ENCODE measurements around the gene SPAG16. TPM values are rescaled to one million over a fixed set of nuclear protein-coding genes. Genes with fewer than 3 reads are reported as not detected.

Gene SPAG16
- 10 to 100 TPM in 5 of 6 donors, 1 to 10 TPM in 1; 8.4 to 19.7 (median 15.7) TPM for polyA plus RNA-seq (ENCODE audit: low read depth in 6 of 6)

- Mint-ChIP-seq H3K36me3 (no peaks in the 10 kb centered on the region), H3K27me3 (no peaks in the 10 kb centered on the region), H3K9me3 (no peaks in the 10 kb centered on the region)
Observed at GRCh38 chr2:213284105-213285090, at the start of gene SPAG16. Gene SPAG16, plus strand, starts transcription at chr2:213284464.

GRCh38 chr2:213234641-213235040 lies 49.6 kb upstream of the SPAG16 start:
- DNase-seq, result no peak
- no peak for ATAC-seq (ENCODE audit: low read depth in 2 of 2)
- H3K27me3 Mint-ChIP-seq, result no peaks in the 10 kb centered on the region
- H3K36me3 Mint-ChIP-seq, result no peaks in the 10 kb centered on the region
- H3K27ac Mint-ChIP-seq, result peak overlapping the region; percentile 30 to 94 (median 80)
- H3K4me1 Mint-ChIP-seq, result peaks cover 39 to 67% (median 64%) of the 10 kb centered on the region in 3 donors
- H3K9me3 Mint-ChIP-seq, result no peaks in the 10 kb centered on the region
- H3K4me3 Mint-ChIP-seq, result peak overlapping the region in 7 of 8 donors; percentile 41 to 75 (median 56)

More at GRCh38 chr2:213284105-213285090, at the start of gene SPAG16:
- peaks cover 12 to 34% (median 28%) of the 10 kb centered on the region in 3 donors for H3K4me1 Mint-ChIP-seq
- peak; percentile 93 for DNase-seq
- ATAC-seq (ENCODE audit: low read depth in 2 of 2), result peak; percentile 94
- H3K27ac Mint-ChIP-seq, result peak within 1 kb of the TSS; percentile 61 to 94 (median 84)
- H3K4me3 Mint-ChIP-seq, result peak within 1 kb of the TSS; percentile 90 to 99 (median 95)

- ATAC-seq (ENCODE audit: low read depth in 2 of 2) (no peak), DNase-seq (no peak)
- Mint-ChIP-seq H3K4me1 (peaks cover 31 to 56% (median 53%) of the 10 kb centered on the region in 3 donors), H3K27me3 (no peaks in the 10 kb centered on the region), H3K9me3 (no peaks in the 10 kb centered on the region), H3K36me3 (no peaks in the 10 kb centered on the region), H3K27ac (no peak overlapping the region), H3K4me3 (no peak overlapping the region)
Observed at GRCh38 chr2:213235741-213236140, 48.5 kb upstream of the SPAG16 start.

- DNase-seq (no peak), ATAC-seq (ENCODE audit: low read depth in 2 of 2) (no peak)
- Mint-ChIP-seq H3K27ac (peak overlapping the region in 5 of 6 donors; percentile 33 to 84 (median 40)), H3K27me3 (no peaks in the 10 kb centered on the region), H3K4me3 (peak overlapping the region in 5 of 8 donors; percentile 12 to 77 (median 26)), H3K9me3 (no peaks in the 10 kb centered on the region), H3K36me3 (no peaks in the 10 kb centered on the region), H3K4me1 (peaks cover 29 to 59% (median 54%) of the 10 kb centered on the region in 3 donors)
Observed at GRCh38 chr2:213237251-213237650, 47.0 kb upstream of the SPAG16 start.

GRCh38 chr2:213237787-213238186 lies 46.5 kb upstream of the SPAG16 start:
- Mint-ChIP-seq H3K9me3 (no peaks in the 10 kb centered on the region), H3K27me3 (no peaks in the 10 kb centered on the region), H3K36me3 (no peaks in the 10 kb centered on the region), H3K4me3 (peak overlapping the region in 7 of 8 donors; percentile 21 to 86 (median 72)), H3K4me1 (peaks cover 28 to 57% (median 50%) of the 10 kb centered on the region in 3 donors), H3K27ac (peak overlapping the region in 5 of 6 donors; percentile 34 to 98 (median 90))
- DNase-seq (no peak), ATAC-seq (ENCODE audit: low read depth in 2 of 2) (no peak)

- H3K4me3 Mint-ChIP-seq, result peak overlapping the region; percentile 27 to 89 (median 82)
- no peaks in the 10 kb centered on the region for H3K9me3 Mint-ChIP-seq
- ATAC-seq (ENCODE audit: low read depth in 2 of 2) (no peak), DNase-seq (no peak)
- H3K27me3 Mint-ChIP-seq, result no peaks in the 10 kb centered on the region
- no peaks in the 10 kb centered on the region for H3K36me3 Mint-ChIP-seq
- peaks cover 22 to 52% (median 46%) of the 10 kb centered on the region in 3 donors for H3K4me1 Mint-ChIP-seq
- H3K27ac Mint-ChIP-seq, result peak overlapping the region in 5 of 6 donors; percentile 75 to 93 (median 88)
Observed at GRCh38 chr2:213238753-213239495, 45.3 kb upstream of the SPAG16 start.

GRCh38 chr2:213241817-213242216 lies 42.4 kb upstream of the SPAG16 start:
- ATAC-seq (ENCODE audit: low read depth in 2 of 2), result no peak
- H3K27ac Mint-ChIP-seq, result peak overlapping the region in 3 of 6 donors; percentile 11 to 66 (median 28)

GRCh38 chr2:213242653-213243052 lies 41.6 kb upstream of the SPAG16 start:
- no peaks in the 10 kb centered on the region for H3K36me3 Mint-ChIP-seq
- DNase-seq (no peak), ATAC-seq (ENCODE audit: low read depth in 2 of 2) (no peak)
- no peak overlapping the region for H3K4me3 Mint-ChIP-seq
- no peaks in the 10 kb centered on the region for H3K27me3 Mint-ChIP-seq
- H3K27ac Mint-ChIP-seq, result no peak overlapping the region
- H3K4me1 Mint-ChIP-seq, result peaks cover 9 to 28% (median 27%) of the 10 kb centered on the region in 3 donors
- H3K9me3 Mint-ChIP-seq, result no peaks in the 10 kb centered on the region

More at GRCh38 chr2:213241817-213242216, 42.4 kb upstream of the SPAG16 start:
- Mint-ChIP-seq H3K4me1 (peaks cover 13 to 35% (median 35%) of the 10 kb centered on the region in 3 donors), H3K4me3 (no peak overlapping the region), H3K36me3 (no peaks in the 10 kb centered on the region), H3K9me3 (no peaks in the 10 kb centered on the region), H3K27me3 (no peaks in the 10 kb centered on the region)
- no peak for DNase-seq

GRCh38 chr2:213243189-213244044 lies 40.8 kb upstream of the SPAG16 start:
- DNase-seq (no peak), ATAC-seq (ENCODE audit: low read depth in 2 of 2) (peak in 1 of 2 donors; percentile 21)
- no peaks in the 10 kb centered on the region for H3K9me3 Mint-ChIP-seq
- no peaks in the 10 kb centered on the region for H3K36me3 Mint-ChIP-seq
- peak overlapping the region in 2 of 8 donors; percentile 20 to 69 for H3K4me3 Mint-ChIP-seq
- H3K4me1 Mint-ChIP-seq, result peaks cover 6 to 24% (median 22%) of the 10 kb centered on the region in 3 donors
- no peaks in the 10 kb centered on the region for H3K27me3 Mint-ChIP-seq
- H3K27ac Mint-ChIP-seq, result peak overlapping the region in 4 of 6 donors; percentile 18 to 86 (median 58)

- Mint-ChIP-seq H3K4me1 (peaks cover 6 to 14% (median 12%) of the 10 kb centered on the region in 3 donors), H3K27ac (no peak overlapping the region), H3K27me3 (no peaks in the 10 kb centered on the region), H3K9me3 (peaks cover 0 to 1% (median 0%) of the 10 kb centered on the region in 7 donors), H3K4me3 (no peak overlapping the region), H3K36me3 (no peaks in the 10 kb centered on the region)
- DNase-seq, result peak; percentile 39
- peak; percentile 48 to 65 for ATAC-seq (ENCODE audit: low read depth in 2 of 2)
Observed at GRCh38 chr2:213246497-213247281, 37.6 kb upstream of the SPAG16 start.

- H3K36me3 Mint-ChIP-seq, result no peaks in the 10 kb centered on the region
- H3K9me3 Mint-ChIP-seq, result peaks cover 0 to 1% (median 0%) of the 10 kb centered on the region in 7 donors
- peaks cover 6 to 9% (median 6%) of the 10 kb centered on the region in 3 donors for H3K4me1 Mint-ChIP-seq
- ATAC-seq (ENCODE audit: low read depth in 2 of 2), result no peak
- DNase-seq, result no peak
- H3K27me3 Mint-ChIP-seq, result no peaks in the 10 kb centered on the region
- no peak overlapping the region for H3K4me3 Mint-ChIP-seq
- H3K27ac Mint-ChIP-seq, result no peak overlapping the region
Observed at GRCh38 chr2:213247566-213247965, 36.7 kb upstream of the SPAG16 start.

GRCh38 chr2:213248637-213249036 lies 35.6 kb upstream of the SPAG16 start:
- no peak for ATAC-seq (ENCODE audit: low read depth in 2 of 2)
- Mint-ChIP-seq H3K9me3 (peaks cover 0 to 1% (median 0%) of the 10 kb centered on the region in 7 donors), H3K4me3 (peak overlapping the region in 1 of 8 donors; percentile 47), H3K27me3 (no peaks in the 10 kb centered on the region), H3K4me1 (peaks cover under 1 to 3% (median under 1%) of the 10 kb centered on the region in 3 donors), H3K27ac (peak overlapping the region in 3 of 6 donors; percentile 61 to 88 (median 74)), H3K36me3 (no peaks in the 10 kb centered on the region)
- no peak for DNase-seq

Measured in naive B cell (primary cell).